HG02884 (cell line): ENCODE results near the gene AKAP8L.

ENCODE experiments used
- ATAC-seq: cut with Tn5 transposase; IDR thresholded peaks from one replicate; pipeline ENCODE4 v1.9.1; 2021; ENCODE audit warnings: mild to moderate bottlenecking, moderate library complexity; ENCODE audit not compliant: unreplicated experiment

AKAP8L gene

GRCh38 chr19:15448778-15449619, 30.2 kb upstream of the AKAP8L start:
- no peak for ATAC-seq

- ATAC-seq, result no peak
Measured at GRCh38 chr19:15448044-15448777, 29.4 kb upstream of the AKAP8L start.

GRCh38 chr19:15447057-15447456, 28.3 kb upstream of the AKAP8L start:
- no peak for ATAC-seq

- no peak for ATAC-seq
Measured at GRCh38 chr19:15445807-15446376, 27.1 kb upstream of the AKAP8L start.

GRCh38 chr19:15445227-15445605, 26.4 kb upstream of the AKAP8L start:
- ATAC-seq, result no peak

- no peak for ATAC-seq
Measured at GRCh38 chr19:15444505-15445226, 25.9 kb upstream of the AKAP8L start.

- no peak for ATAC-seq
Measured at GRCh38 chr19:15443838-15444237, 25.1 kb upstream of the AKAP8L start.

GRCh38 chr19:15443325-15443724, 24.5 kb upstream of the AKAP8L start:
- ATAC-seq, result no peak

GRCh38 chr19:15442142-15442920, 23.5 kb upstream of the AKAP8L start:
- no peak for ATAC-seq

GRCh38 chr19:15441317-15441716, 22.5 kb upstream of the AKAP8L start:
- ATAC-seq, result no peak

GRCh38 chr19:15439821-15440641, 21.2 kb upstream of the AKAP8L start:
- no peak for ATAC-seq

GRCh38 chr19:15439078-15439799, 20.5 kb upstream of the AKAP8L start:
- no peak for ATAC-seq

- no peak for ATAC-seq
Measured at GRCh38 chr19:15438577-15438976, 19.8 kb upstream of the AKAP8L start.

- no peak for ATAC-seq
Measured at GRCh38 chr19:15438124-15438496, 19.3 kb upstream of the AKAP8L start.

GRCh38 chr19:15437355-15438123, 18.8 kb upstream of the AKAP8L start:
- ATAC-seq, result no peak

GRCh38 chr19:15436826-15437110, 18.0 kb upstream of the AKAP8L start:
- ATAC-seq, result no peak

- no peak for ATAC-seq
Measured at GRCh38 chr19:15436012-15436825, 17.4 kb upstream of the AKAP8L start.
